SK-N-MC (cell line): ENCODE measurements around the gene TPRG1L.

Experiments used
- EZH2 ChIP-seq: fragments of 200-600 bp; sonication (generic); IDR thresholded peaks from one replicate; pipeline ENCODE4 v1.6.1; 2017; ENCODE audit warnings: antibody characterized with exemption
- FOXP2 ChIP-seq: optimal IDR thresholded peaks from 2 replicates; pipeline ENCODE3; 2011; ENCODE audit warnings: mild to moderate bottlenecking, moderate library complexity; ENCODE audit not compliant: insufficient read depth; ENCODE audit errors: extremely low read length, control extremely low read depth
- POLR2AphosphoS5 ChIP-seq: IDR thresholded peaks from 2 replicates; pipeline ENCODE4 v1.6.1; 2012; ENCODE audit warnings: mild to moderate bottlenecking, low read depth, low read length, borderline replicate concordance

GRCh38 chr1:3603571-3604467 is 21.0 kb upstream of the TPRG1L start:
- TF ChIP-seq POLR2AphosphoS5 (no peak), EZH2 (no peak), FOXP2 (no peak)
